ENCODE measurements around the gene BIRC2. TPM values are rescaled to one million over a fixed set of nuclear protein-coding genes. Genes with fewer than 3 reads are reported as not detected.

The BIRC2 gene
- polyA plus RNA-seq, 4 donors, result 22.1 to 68.5 (median 33.7) TPM

- WGBS, 3 donors, result 0% methylated on average over 33 of the region's 33 CpGs
- peak overlapping the region; percentile 69 to 96 (median 72) for H3K4me3 ChIP-seq (ENCODE audit: low read depth in 1 of 3, low read length in 3 of 3)
- H3K4me1 ChIP-seq (ENCODE audit: control insufficient read depth in 3 of 3, insufficient read depth in 2 of 3, low read depth in 1 of 3, low read length in 2 of 3), result peaks cover 0 to 10% (median 8%) of the 10 kb centered on the region in 3 donors
- peak overlapping the region; percentile 94 to 99 (median 99) for H3K27ac ChIP-seq (ENCODE audit: low read depth in 1 of 3, low read length in 2 of 3)
- no peaks in the 10 kb centered on the region for H3K9me3 ChIP-seq (ENCODE audit: control insufficient read depth in 2 of 2, insufficient read depth in 1 of 2, low read depth in 1 of 2, low read length in 1 of 2)
- DNase-seq (peak in 1 of 2 donors; percentile 67), FAIRE-seq (no peak)
- peaks cover 0 to 7% (median 7%) of the 10 kb centered on the region in 3 donors for H3K36me3 ChIP-seq (ENCODE audit: control insufficient read depth in 3 of 3, insufficient read depth in 2 of 3, low read depth in 1 of 3, low read length in 3 of 3)
- H3K27me3 ChIP-seq (ENCODE audit: control insufficient read depth in 3 of 3, insufficient read depth in 3 of 3, low read length in 3 of 3), result no peaks in the 10 kb centered on the region
These were observed 702 bp downstream of the BIRC2 start for GRCh38 chr11:102347462-102348370.

GRCh38 chr11:102357116-102357515, 10.1 kb downstream of the BIRC2 start:
- H3K9me3 ChIP-seq (ENCODE audit: control insufficient read depth in 2 of 2, insufficient read depth in 1 of 2, low read depth in 1 of 2, low read length in 1 of 2), result peaks cover 0 to 11% of the 10 kb centered on the region in 2 donors
- no peak overlapping the region for H3K27ac ChIP-seq (ENCODE audit: low read depth in 1 of 3, low read length in 2 of 3)
- FAIRE-seq (no peak), DNase-seq (no peak)
- H3K4me3 ChIP-seq (ENCODE audit: low read depth in 1 of 3, low read length in 3 of 3), result no peak overlapping the region
- H3K4me1 ChIP-seq (ENCODE audit: control insufficient read depth in 3 of 3, insufficient read depth in 2 of 3, low read depth in 1 of 3, low read length in 2 of 3), result peaks cover 0 to 4% (median 0%) of the 10 kb centered on the region in 3 donors
- H3K36me3 ChIP-seq (ENCODE audit: control insufficient read depth in 3 of 3, insufficient read depth in 2 of 3, low read depth in 1 of 3, low read length in 3 of 3), result peaks cover 7 to 29% (median 14%) of the 10 kb centered on the region in 3 donors
- no peaks in the 10 kb centered on the region for H3K27me3 ChIP-seq (ENCODE audit: control insufficient read depth in 3 of 3, insufficient read depth in 3 of 3, low read length in 3 of 3)

- H3K27ac ChIP-seq (ENCODE audit: low read depth in 1 of 3, low read length in 2 of 3), result no peak overlapping the region
- H3K9me3 ChIP-seq (ENCODE audit: control insufficient read depth in 2 of 2, insufficient read depth in 1 of 2, low read depth in 1 of 2, low read length in 1 of 2), result peaks cover 0 to 11% of the 10 kb centered on the region in 2 donors
- 82 to 97% (median 86%) methylated on average over 3 of the region's 3 CpGs for WGBS, 3 donors
- H3K4me1 ChIP-seq (ENCODE audit: control insufficient read depth in 3 of 3, insufficient read depth in 2 of 3, low read depth in 1 of 3, low read length in 2 of 3), result peaks cover 0 to 4% (median 0%) of the 10 kb centered on the region in 3 donors
- H3K4me3 ChIP-seq (ENCODE audit: low read depth in 1 of 3, low read length in 3 of 3), result no peak overlapping the region
- FAIRE-seq (no peak), DNase-seq (no peak)
- peaks cover 7 to 23% (median 14%) of the 10 kb centered on the region in 3 donors for H3K36me3 ChIP-seq (ENCODE audit: control insufficient read depth in 3 of 3, insufficient read depth in 2 of 3, low read depth in 1 of 3, low read length in 3 of 3)
- H3K27me3 ChIP-seq (ENCODE audit: control insufficient read depth in 3 of 3, insufficient read depth in 3 of 3, low read length in 3 of 3), result no peaks in the 10 kb centered on the region
These were observed 12.4 kb downstream of the BIRC2 start for GRCh38 chr11:102359372-102359771.

- Histone ChIP-seq H3K4me3 (ENCODE audit: low read depth in 1 of 3, low read length in 3 of 3) (no peak overlapping the region), H3K27ac (ENCODE audit: low read depth in 1 of 3, low read length in 2 of 3) (no peak overlapping the region), H3K36me3 (ENCODE audit: control insufficient read depth in 3 of 3, insufficient read depth in 2 of 3, low read depth in 1 of 3, low read length in 3 of 3) (peaks cover 9 to 27% (median 26%) of the 10 kb centered on the region in 3 donors), H3K9me3 (ENCODE audit: control insufficient read depth in 2 of 2, insufficient read depth in 1 of 2, low read depth in 1 of 2, low read length in 1 of 2) (peaks cover 0 to 11% of the 10 kb centered on the region in 2 donors), H3K27me3 (ENCODE audit: control insufficient read depth in 3 of 3, insufficient read depth in 3 of 3, low read length in 3 of 3) (no peaks in the 10 kb centered on the region), H3K4me1 (ENCODE audit: control insufficient read depth in 3 of 3, insufficient read depth in 2 of 3, low read depth in 1 of 3, low read length in 2 of 3) (peaks cover 0 to 4% (median 0%) of the 10 kb centered on the region in 3 donors)
- 63 to 80% (median 64%) methylated on average over 3 of the region's 3 CpGs for WGBS, 3 donors
- FAIRE-seq (no peak), DNase-seq (no peak)
These were observed 13.7 kb downstream of the BIRC2 start for GRCh38 chr11:102360681-102361080.

GRCh38 chr11:102361086-102362031, 14.3 kb downstream of the BIRC2 start:
- FAIRE-seq (no peak), DNase-seq (peak in 1 of 2 donors; percentile 16)
- Histone ChIP-seq H3K9me3 (ENCODE audit: control insufficient read depth in 2 of 2, insufficient read depth in 1 of 2, low read depth in 1 of 2, low read length in 1 of 2) (peaks cover 0 to 6% of the 10 kb centered on the region in 2 donors), H3K4me1 (ENCODE audit: control insufficient read depth in 3 of 3, insufficient read depth in 2 of 3, low read depth in 1 of 3, low read length in 2 of 3) (peaks cover 0 to 4% (median 0%) of the 10 kb centered on the region in 3 donors), H3K27me3 (ENCODE audit: control insufficient read depth in 3 of 3, insufficient read depth in 3 of 3, low read length in 3 of 3) (no peaks in the 10 kb centered on the region), H3K36me3 (ENCODE audit: control insufficient read depth in 3 of 3, insufficient read depth in 2 of 3, low read depth in 1 of 3, low read length in 3 of 3) (peaks cover 9 to 27% (median 26%) of the 10 kb centered on the region in 3 donors), H3K4me3 (ENCODE audit: low read depth in 1 of 3, low read length in 3 of 3) (no peak overlapping the region), H3K27ac (ENCODE audit: low read depth in 1 of 3, low read length in 2 of 3) (no peak overlapping the region)
- 74 to 90% (median 77%) methylated on average over 5 of the region's 5 CpGs for WGBS, 3 donors

- Histone ChIP-seq H3K27me3 (ENCODE audit: control insufficient read depth in 3 of 3, insufficient read depth in 3 of 3, low read length in 3 of 3) (no peaks in the 10 kb centered on the region), H3K4me1 (ENCODE audit: control insufficient read depth in 3 of 3, insufficient read depth in 2 of 3, low read depth in 1 of 3, low read length in 2 of 3) (peaks cover 0 to 4% (median 0%) of the 10 kb centered on the region in 3 donors), H3K36me3 (ENCODE audit: control insufficient read depth in 3 of 3, insufficient read depth in 2 of 3, low read depth in 1 of 3, low read length in 3 of 3) (peaks cover 14 to 25% (median 24%) of the 10 kb centered on the region in 3 donors), H3K27ac (ENCODE audit: low read depth in 1 of 3, low read length in 2 of 3) (no peak overlapping the region), H3K9me3 (ENCODE audit: control insufficient read depth in 2 of 2, insufficient read depth in 1 of 2, low read depth in 1 of 2, low read length in 1 of 2) (peaks cover 0 to 3% of the 10 kb centered on the region in 2 donors), H3K4me3 (ENCODE audit: low read depth in 1 of 3, low read length in 3 of 3) (no peak overlapping the region)
- FAIRE-seq (no peak), DNase-seq (no peak)
- WGBS, 3 donors, result 86 to 95% (median 94%) methylated on average over 1 of the region's 1 CpG
These were observed 18.0 kb downstream of the BIRC2 start for GRCh38 chr11:102364991-102365390.

- DNase-seq (no peak), FAIRE-seq (no peak)
- Histone ChIP-seq H3K27me3 (ENCODE audit: control insufficient read depth in 3 of 3, insufficient read depth in 3 of 3, low read length in 3 of 3) (no peaks in the 10 kb centered on the region), H3K36me3 (ENCODE audit: control insufficient read depth in 3 of 3, insufficient read depth in 2 of 3, low read depth in 1 of 3, low read length in 3 of 3) (peaks cover 7 to 19% (median 12%) of the 10 kb centered on the region in 3 donors), H3K4me1 (ENCODE audit: control insufficient read depth in 3 of 3, insufficient read depth in 2 of 3, low read depth in 1 of 3, low read length in 2 of 3) (no peaks in the 10 kb centered on the region), H3K9me3 (ENCODE audit: control insufficient read depth in 2 of 2, insufficient read depth in 1 of 2, low read depth in 1 of 2, low read length in 1 of 2) (no peaks in the 10 kb centered on the region), H3K27ac (ENCODE audit: low read depth in 1 of 3, low read length in 2 of 3) (no peak overlapping the region), H3K4me3 (ENCODE audit: low read depth in 1 of 3, low read length in 3 of 3) (no peak overlapping the region)
- WGBS, 3 donors, result 43 to 62% (median 49%) methylated on average over 6 of the region's 6 CpGs
These were observed 20.4 kb downstream of the BIRC2 start for GRCh38 chr11:102367364-102367763.

GRCh38 chr11:102368472-102368871, 21.5 kb downstream of the BIRC2 start:
- FAIRE-seq, result no peak
- H3K36me3 ChIP-seq (ENCODE audit: control insufficient read depth in 3 of 3, insufficient read depth in 2 of 3, low read depth in 1 of 3, low read length in 3 of 3), result peaks cover 7 to 19% (median 12%) of the 10 kb centered on the region in 3 donors

More at GRCh38 chr11:102368472-102368871, 21.5 kb downstream of the BIRC2 start:
- Histone ChIP-seq H3K27me3 (ENCODE audit: control insufficient read depth in 3 of 3, insufficient read depth in 3 of 3, low read length in 3 of 3) (no peaks in the 10 kb centered on the region), H3K27ac (ENCODE audit: low read depth in 1 of 3, low read length in 2 of 3) (no peak overlapping the region), H3K4me3 (ENCODE audit: low read depth in 1 of 3, low read length in 3 of 3) (no peak overlapping the region), H3K4me1 (ENCODE audit: control insufficient read depth in 3 of 3, insufficient read depth in 2 of 3, low read depth in 1 of 3, low read length in 2 of 3) (no peaks in the 10 kb centered on the region), H3K9me3 (ENCODE audit: control insufficient read depth in 2 of 2, insufficient read depth in 1 of 2, low read depth in 1 of 2, low read length in 1 of 2) (no peaks in the 10 kb centered on the region)
- 84 to 88% (median 84%) methylated on average over 3 of the region's 3 CpGs for WGBS, 3 donors
- no peak for DNase-seq

Measured in small intestine (tissue), 7 donors.